Astrocyte (in vitro differentiated cells and primary cell): ENCODE results near the gene NAA10. TPM values are rescaled to one million over a fixed set of nuclear protein-coding genes. Genes with fewer than 3 reads are reported as not detected.

Experiments
- DNase-seq: peaks from one replicate; pipeline ENCODE4 v3.0.0-alpha.2; 2010; ENCODE audit warnings: low read depth
- FAIRE-seq: peaks from 2 replicates; lab custom pipeline; 2011; peaks lifted over from hg19 to GRCh38; lab: Jason Lieb, UNC
- H2AFZ ChIP-seq: 2 replicates; pipeline ENCODE4 v1.6.0; 2012; ENCODE audit warnings: low read depth, low read length, inconsistent platforms
- H3K27ac ChIP-seq: 2 replicates; pipeline ENCODE4 v1.5.1; 2011; ENCODE audit warnings: low read depth, low read length, inconsistent platforms
- H3K27me3 ChIP-seq: 2 replicates; pipeline ENCODE4 v1.6.0; 2011; ENCODE audit warnings: low read length, inconsistent platforms; ENCODE audit not compliant: insufficient read depth
- H3K36me3 ChIP-seq: 2 replicates; pipeline ENCODE4 v1.5.1; 2011; ENCODE audit warnings: low read length, inconsistent platforms; ENCODE audit not compliant: insufficient read depth
- H3K4me1 ChIP-seq: 2 replicates; pipeline ENCODE4 v1.5.1; 2011; ENCODE audit warnings: low read length, inconsistent platforms; ENCODE audit not compliant: insufficient read depth
- H3K4me2 ChIP-seq: 2 replicates; pipeline ENCODE4 v1.6.0; 2012; ENCODE audit warnings: low read length, inconsistent platforms
- H3K4me3 ChIP-seq: 2 replicates; pipeline ENCODE4 v1.5.1; 2011; ENCODE audit warnings: low read depth, mild to moderate bottlenecking, low read length, inconsistent platforms; ENCODE audit not compliant: insufficient read depth
- H3K79me2 ChIP-seq: 2 replicates; pipeline ENCODE4 v1.6.0; 2012; ENCODE audit warnings: mild to moderate bottlenecking, low read length, inconsistent platforms; ENCODE audit not compliant: insufficient read depth
- H3K9ac ChIP-seq: 2 replicates; pipeline ENCODE4 v1.6.0; 2012; ENCODE audit warnings: mild to moderate bottlenecking, low read length, inconsistent platforms
- H3K9me3 ChIP-seq: 2 replicates; pipeline ENCODE4 v1.5.1; 2012; ENCODE audit warnings: low read depth, mild to moderate bottlenecking, low read length, inconsistent platforms; ENCODE audit not compliant: insufficient read depth
- H4K20me1 ChIP-seq: 2 replicates; pipeline ENCODE4 v1.6.0; 2012; ENCODE audit warnings: low read length, inconsistent platforms; ENCODE audit not compliant: insufficient read depth
- H3K27ac Mint-ChIP-seq: one replicate; pipeline ENCODE4 v1.8.0; 2021; ENCODE audit warnings: mild to moderate bottlenecking, mixed read lengths; ENCODE audit not compliant: unreplicated experiment
- H3K27me3 Mint-ChIP-seq: one replicate; pipeline ENCODE4 v1.8.0; 2021; ENCODE audit warnings: low read depth, mixed read lengths; ENCODE audit not compliant: unreplicated experiment
- H3K36me3 Mint-ChIP-seq: one replicate; pipeline ENCODE4 v1.8.0; 2021; ENCODE audit warnings: low read depth, mixed read lengths; ENCODE audit not compliant: unreplicated experiment
- H3K4me1 Mint-ChIP-seq: one replicate; pipeline ENCODE4 v1.8.0; 2021; ENCODE audit warnings: low read depth, mixed read lengths; ENCODE audit not compliant: unreplicated experiment
- H3K4me3 Mint-ChIP-seq: one replicate; pipeline ENCODE4 v1.8.0; 2021; ENCODE audit warnings: mild to moderate bottlenecking, moderate library complexity, mixed read lengths; ENCODE audit not compliant: unreplicated experiment
- H3K9me3 Mint-ChIP-seq: one replicate; pipeline ENCODE4 v1.8.0; 2021; ENCODE audit warnings: mild to moderate bottlenecking, mixed read lengths; ENCODE audit not compliant: unreplicated experiment
- EZH2 ChIP-seq: IDR thresholded peaks from 2 replicates; pipeline ENCODE4 v1.6.1; 2012; ENCODE audit warnings: mild to moderate bottlenecking, low read length, inconsistent platforms; ENCODE audit not compliant: insufficient read depth
- total RNA-seq: library from RNA; stranded (reverse); gene quantifications from 2 replicates; pipeline ENCODE4 v1.2.1, GENCODE V29; 2021
- TF ChIP-seq, protein P1 (sequence below): IDR thresholded peaks from 2 replicates; pipeline ENCODE4 v1.5.1; 2011; ENCODE audit warnings: low read depth, mild to moderate bottlenecking, inconsistent platforms, low read length, moderate library complexity; ENCODE audit not compliant: insufficient read depth

Gene NAA10
- total RNA-seq, 1 donor from 2014 or later: 144 TPM

DNA sequence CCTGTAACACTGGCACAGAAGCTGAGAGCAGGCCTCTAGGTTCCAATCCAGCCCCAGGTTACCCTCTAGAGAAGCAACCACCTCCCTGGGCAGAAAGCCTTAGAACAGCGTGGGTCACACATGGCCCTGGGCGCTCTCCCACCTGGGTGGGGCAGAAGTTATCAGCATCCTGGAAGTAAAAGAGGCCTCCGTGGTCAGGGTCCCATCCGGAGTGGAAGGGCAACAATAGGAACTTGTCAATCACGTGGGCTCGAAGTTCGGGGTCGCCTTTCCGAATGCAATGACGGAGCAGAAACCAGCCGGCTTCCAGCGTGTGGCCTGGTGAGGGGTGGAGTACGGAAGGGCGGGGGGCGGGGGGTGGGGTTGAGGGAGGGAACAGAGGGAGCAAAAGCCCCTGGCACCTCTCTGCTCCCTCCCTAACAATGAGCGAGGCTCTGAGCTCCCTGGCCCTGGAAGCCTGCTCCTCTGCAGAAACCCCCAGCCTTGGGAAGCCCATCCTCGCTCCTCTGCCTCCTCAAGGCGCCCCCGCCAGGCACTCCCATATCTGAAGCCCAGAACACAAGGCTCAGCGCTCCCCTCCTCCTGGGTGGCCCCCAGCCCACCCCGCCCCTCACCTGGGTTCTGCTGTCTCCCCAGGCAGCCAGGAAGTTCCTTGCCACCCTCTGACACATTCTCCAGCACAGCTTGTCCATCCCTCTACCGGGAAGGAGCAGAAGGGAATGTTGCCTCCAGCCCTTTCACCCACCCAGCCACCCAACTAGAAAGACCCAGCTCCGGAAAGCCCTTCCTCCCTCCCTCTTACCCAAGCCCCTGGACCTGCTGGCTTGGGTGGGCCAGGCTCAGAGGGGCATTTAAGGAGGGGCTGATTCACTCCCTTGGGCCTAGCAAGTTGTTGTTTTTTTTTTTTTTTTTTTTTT, 6.8 kb upstream of the NAA10 start:
- no peaks in the 10 kb centered on the region for H3K36me3 ChIP-seq
- H3K79me2 ChIP-seq: no peaks in the 10 kb centered on the region
- no peaks in the 10 kb centered on the region for H3K27me3 Mint-ChIP-seq
- H3K4me1 Mint-ChIP-seq: no peaks in the 10 kb centered on the region
- no peak for DNase-seq
- no peaks in the 10 kb centered on the region for H3K9me3 ChIP-seq
- no peak overlapping the region for H3K27ac ChIP-seq
- no peak overlapping the region for H3K4me2 ChIP-seq
- TF ChIP-seq, protein P1, sequence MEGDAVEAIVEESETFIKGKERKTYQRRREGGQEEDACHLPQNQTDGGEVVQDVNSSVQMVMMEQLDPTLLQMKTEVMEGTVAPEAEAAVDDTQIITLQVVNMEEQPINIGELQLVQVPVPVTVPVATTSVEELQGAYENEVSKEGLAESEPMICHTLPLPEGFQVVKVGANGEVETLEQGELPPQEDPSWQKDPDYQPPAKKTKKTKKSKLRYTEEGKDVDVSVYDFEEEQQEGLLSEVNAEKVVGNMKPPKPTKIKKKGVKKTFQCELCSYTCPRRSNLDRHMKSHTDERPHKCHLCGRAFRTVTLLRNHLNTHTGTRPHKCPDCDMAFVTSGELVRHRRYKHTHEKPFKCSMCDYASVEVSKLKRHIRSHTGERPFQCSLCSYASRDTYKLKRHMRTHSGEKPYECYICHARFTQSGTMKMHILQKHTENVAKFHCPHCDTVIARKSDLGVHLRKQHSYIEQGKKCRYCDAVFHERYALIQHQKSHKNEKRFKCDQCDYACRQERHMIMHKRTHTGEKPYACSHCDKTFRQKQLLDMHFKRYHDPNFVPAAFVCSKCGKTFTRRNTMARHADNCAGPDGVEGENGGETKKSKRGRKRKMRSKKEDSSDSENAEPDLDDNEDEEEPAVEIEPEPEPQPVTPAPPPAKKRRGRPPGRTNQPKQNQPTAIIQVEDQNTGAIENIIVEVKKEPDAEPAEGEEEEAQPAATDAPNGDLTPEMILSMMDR: no peak
- TF ChIP-seq EZH2: no peak
- FAIRE-seq: no peak
- no peak overlapping the region for H2AFZ ChIP-seq
- no peaks in the 10 kb centered on the region for H3K4me1 ChIP-seq
- no peak overlapping the region for H3K4me3 ChIP-seq
- no peak overlapping the region for H3K4me3 Mint-ChIP-seq
- H3K9me3 Mint-ChIP-seq: no peaks in the 10 kb centered on the region
- H3K27ac Mint-ChIP-seq: no peak overlapping the region
- no peaks in the 10 kb centered on the region for H3K36me3 Mint-ChIP-seq
- H3K9ac ChIP-seq: no peak overlapping the region
- H3K27me3 ChIP-seq: no peaks in the 10 kb centered on the region
- H4K20me1 ChIP-seq: no peaks in the 10 kb centered on the region

DNA sequence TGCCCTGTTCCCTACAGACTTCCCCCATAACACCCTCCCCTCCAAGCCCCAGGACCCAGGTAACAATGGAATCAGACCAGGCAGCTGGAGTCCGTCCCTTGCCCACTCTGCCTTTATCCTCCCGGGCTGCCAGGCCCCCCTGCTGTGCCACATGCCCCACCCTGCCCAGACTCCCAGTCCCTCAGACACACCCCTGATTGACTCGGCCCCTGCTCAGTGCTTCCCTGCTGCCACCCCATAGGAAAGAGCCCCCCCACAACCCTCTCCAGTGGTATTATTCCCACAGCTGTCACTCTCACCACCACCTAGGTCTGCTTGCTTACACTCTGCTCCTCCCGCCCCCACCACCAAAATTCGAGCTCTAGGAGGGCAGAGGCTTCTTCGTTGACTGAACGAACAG, 4.7 kb upstream of the NAA10 start:
- Mint-ChIP-seq H3K4me1 (no peaks in the 10 kb centered on the region), H3K4me3 (no peak overlapping the region), H3K36me3 (no peaks in the 10 kb centered on the region), H3K27me3 (no peaks in the 10 kb centered on the region), H3K27ac (no peak overlapping the region), H3K9me3 (no peaks in the 10 kb centered on the region)
- H4K20me1 ChIP-seq: no peaks in the 10 kb centered on the region
- H3K9me3 ChIP-seq: no peaks in the 10 kb centered on the region
- no peak overlapping the region for H3K4me2 ChIP-seq
- no peaks in the 10 kb centered on the region for H3K4me1 ChIP-seq
- no peak overlapping the region for H3K9ac ChIP-seq
- no peaks in the 10 kb centered on the region for H3K27me3 ChIP-seq
- H3K79me2 ChIP-seq: peaks cover 2% of the 10 kb centered on the region
- FAIRE-seq (no peak), DNase-seq (no peak)
- H3K4me3 ChIP-seq: no peak overlapping the region
- no peaks in the 10 kb centered on the region for H3K36me3 ChIP-seq
- H2AFZ ChIP-seq: no peak overlapping the region
- TF ChIP-seq, protein P1: no peak
- TF ChIP-seq EZH2: no peak
- no peak overlapping the region for H3K27ac ChIP-seq
